GM19035 (cell line): ENCODE measurements around the gene DHODH.

Source experiments
- ATAC-seq: cut with Tn5 transposase; IDR thresholded peaks from one replicate; pipeline ENCODE4 v1.9.1; 2021; ENCODE audit not compliant: unreplicated experiment

DHODH gene

DNA sequence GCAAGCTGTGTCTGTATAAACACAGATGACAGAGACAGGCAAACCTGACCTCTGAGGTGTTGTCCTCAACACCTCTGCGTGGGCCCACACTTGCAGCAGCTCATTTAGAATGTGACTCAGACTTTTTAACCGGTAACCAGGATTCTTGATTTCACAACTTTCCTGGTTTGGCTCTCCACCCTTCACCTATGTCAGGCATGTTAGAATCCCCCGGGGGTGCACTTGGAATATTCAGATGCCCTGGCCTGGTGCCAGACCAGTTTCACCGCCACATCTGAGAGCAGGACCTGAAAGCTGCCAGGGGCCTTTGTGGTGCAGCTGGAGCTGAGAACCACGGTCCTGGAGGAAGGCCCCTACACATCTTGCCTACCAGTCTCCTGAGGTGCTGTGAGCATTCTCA is 4.8 kb downstream of the DHODH start:
- no peak for ATAC-seq

DNA sequence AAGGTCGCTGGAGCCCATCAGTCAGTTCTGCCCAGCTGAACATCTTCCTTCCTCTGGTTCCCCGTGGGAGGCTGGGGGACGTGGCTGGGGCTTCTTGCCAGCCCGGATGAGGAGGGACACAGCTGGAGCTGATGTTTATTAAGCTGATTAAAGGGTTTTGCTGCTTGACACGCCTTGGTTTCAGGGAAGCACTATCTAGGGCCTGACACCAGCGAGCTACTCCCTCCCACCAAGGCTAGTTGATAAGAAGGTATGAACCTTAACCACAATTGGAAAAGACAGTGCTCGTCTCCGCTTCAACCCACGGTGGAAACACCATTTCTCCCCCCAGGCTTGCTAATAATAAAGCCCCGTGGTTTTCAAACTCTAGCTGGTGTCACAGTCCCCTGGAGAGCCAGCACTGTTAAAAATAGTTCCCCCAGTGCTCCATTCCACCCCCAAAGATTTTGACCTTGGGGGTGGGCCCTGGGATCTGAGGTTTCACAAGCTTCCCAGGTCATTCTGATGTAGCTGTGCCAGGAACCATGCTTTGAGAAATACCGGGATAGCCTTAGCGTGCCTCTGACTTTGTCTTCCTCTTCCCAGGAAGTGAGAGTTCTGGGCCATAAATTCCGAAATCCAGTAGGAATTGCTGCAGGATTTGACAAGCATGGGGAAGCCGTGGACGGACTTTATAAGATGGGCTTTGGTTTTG is 5.5 kb downstream of the DHODH start:
- no peak for ATAC-seq

DNA sequence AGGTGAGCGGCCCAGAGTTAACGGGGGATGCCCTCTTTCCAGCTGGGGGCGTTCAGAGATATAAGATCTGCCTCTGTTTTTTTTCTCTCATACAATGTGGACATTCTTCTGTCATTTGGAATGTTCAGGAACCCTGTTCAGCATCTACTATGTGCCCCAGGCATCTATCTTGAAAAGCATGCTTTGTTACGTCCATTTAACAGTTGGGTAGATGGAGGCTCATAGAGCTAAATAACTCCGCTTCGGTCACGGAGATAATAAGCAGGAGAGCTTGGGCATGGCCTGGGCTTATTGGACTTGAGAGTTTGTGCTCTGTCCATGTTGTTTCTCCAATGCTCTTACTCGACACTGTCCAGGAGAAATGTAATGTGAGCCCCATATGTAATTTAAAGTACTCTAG is 6.1 kb downstream of the DHODH start:
- ATAC-seq = no peak

DNA sequence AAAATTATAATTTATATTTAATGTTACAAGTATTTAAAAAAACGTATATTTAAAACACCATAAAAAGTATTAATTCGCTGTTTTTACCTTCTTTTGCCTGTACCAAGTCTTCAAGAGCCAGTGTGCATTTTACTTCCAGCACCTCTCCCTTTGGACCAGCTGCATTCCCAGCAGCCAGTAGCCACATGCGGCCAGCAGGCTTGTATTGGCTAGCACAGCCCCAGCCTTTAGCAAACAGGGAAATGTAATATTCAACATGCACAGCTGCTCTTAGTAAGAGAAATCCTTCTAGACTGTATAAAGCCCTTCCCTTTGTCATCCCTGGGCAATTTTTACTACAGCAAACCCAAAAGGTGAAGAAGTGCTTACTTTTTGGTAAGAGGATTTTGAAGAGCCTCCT is 6.6 kb downstream of the DHODH start:
- no peak for ATAC-seq

GRCh38 chr16:72018470-72018869 is 9.9 kb downstream of the DHODH start:
- no peak for ATAC-seq

GRCh38 chr16:72021043-72021442 is 12.5 kb downstream of the DHODH start:
- no peak for ATAC-seq

DNA sequence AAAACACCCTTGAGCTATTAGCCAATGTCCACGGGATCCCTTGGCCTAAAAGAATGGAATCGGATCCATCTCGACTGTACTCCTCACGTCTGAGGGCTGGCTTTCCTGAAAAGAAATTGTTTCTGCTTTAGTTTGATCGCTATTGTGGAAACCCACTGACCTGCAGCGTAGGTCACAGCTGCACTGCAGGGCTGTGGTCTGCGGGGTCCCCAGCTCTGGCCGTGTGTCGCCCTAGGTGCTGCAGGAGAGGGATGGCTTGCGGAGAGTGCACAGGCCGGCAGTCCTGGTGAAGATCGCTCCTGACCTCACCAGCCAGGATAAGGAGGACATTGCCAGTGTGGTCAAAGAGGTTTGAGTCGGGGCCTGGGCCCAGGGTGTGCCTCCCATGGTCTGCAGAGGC is 13.6 kb downstream of the DHODH start:
- no peak for ATAC-seq

GRCh38 chr16:72023962-72024361 is 15.4 kb downstream of the DHODH start:
- ATAC-seq = no peak

DNA sequence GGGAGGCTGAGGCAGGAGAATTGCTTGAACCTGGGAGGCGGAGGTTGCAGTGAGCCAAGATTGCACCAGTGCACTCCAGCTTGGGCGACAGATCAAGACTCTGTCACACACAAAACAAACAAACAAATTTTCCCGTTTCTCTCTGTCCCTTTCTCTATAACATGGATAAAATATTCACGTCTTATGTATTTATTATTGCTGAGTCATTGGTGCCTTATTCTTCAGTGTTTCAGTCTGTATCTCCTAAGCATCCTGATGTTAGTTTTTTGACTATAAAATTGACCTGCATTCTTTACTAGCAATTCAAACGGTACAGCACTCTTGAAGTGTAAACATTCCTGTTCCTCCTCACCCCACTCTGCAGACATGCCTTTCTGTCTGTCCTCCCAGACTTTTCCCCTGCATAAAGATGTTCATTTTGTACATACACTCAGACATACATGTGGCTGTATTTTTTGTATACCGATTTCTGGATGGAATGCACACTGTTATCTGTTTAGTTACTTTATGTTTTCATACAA is 16.4 kb downstream of the DHODH start:
- no peak for ATAC-seq

DNA sequence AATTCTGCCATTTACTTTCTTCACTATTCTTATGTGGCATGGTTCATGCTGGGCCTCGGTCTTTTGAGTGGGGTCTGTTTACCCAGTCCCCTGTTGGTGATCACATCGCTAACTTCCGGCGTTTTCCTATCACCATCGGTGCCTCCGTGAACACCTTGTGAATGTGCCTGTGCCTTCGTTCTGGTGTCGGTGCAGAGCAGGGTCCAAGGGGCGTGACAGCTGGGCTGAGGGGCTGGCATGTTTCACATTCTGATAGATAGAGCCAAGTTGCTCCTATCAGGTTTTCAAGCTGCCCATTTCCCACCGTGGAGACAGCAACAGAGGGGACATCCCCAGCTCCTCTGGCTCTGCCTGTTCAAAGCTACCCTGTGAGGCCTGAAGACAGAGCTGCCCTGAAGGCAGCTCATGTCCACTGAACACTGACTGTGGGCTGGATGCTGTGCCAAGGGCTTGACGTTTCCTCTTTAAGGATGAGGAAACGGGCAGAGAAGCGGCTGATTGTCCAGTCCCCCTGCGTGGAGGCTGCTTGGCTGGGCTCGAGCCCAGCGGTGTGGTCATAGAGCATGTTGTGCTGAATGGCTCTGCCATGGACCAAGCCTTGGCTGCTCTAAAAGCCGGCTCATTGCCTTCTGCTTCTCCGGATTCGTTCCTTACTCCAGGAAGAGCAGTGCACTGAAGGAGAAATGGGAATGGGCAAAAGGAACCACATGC is 17.0 kb downstream of the DHODH start:
- ATAC-seq = no peak

- no peak for ATAC-seq
Observed at GRCh38 chr16:72027669-72028378, 19.3 kb downstream of the DHODH start.

DNA sequence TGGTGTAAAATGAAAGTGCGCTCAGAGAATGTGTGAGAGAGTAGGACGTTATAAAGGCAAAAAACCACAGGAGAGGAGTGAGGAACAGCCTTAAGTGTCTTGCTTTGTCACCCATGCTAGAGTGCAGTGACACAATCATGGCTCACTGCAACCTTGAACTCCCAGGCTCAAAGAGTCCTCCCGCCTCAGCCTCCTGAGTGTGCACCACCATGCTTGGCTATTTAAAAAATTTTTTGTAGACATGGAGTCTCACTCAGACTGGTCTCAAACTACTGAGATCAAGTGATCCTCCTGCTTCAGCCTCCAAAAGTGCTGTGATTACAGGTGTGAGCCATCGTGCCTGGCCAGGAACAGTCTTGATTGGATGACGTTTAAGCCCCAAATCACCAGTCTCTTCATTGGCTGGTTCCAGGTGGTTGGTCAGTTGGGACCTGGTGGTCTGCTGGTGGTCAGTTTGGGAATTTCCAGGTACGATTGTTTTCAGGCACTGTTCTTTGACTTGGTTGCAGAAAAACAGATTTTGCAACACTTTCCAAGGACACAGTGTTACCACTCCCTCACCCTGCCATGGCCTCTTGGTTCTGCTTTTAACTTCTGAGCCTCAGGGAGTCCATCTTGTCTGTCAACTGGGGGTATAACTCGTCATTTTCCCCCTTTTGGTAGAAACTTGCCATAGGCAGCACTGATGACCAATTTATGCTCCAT is 21.2 kb downstream of the DHODH start:
- ATAC-seq = no peak

GRCh38 chr16:72033437-72033836 is 24.9 kb downstream of the DHODH start:
- ATAC-seq = no peak

GRCh38 chr16:72036098-72036497 is 27.6 kb downstream of the DHODH start:
- no peak for ATAC-seq

DNA sequence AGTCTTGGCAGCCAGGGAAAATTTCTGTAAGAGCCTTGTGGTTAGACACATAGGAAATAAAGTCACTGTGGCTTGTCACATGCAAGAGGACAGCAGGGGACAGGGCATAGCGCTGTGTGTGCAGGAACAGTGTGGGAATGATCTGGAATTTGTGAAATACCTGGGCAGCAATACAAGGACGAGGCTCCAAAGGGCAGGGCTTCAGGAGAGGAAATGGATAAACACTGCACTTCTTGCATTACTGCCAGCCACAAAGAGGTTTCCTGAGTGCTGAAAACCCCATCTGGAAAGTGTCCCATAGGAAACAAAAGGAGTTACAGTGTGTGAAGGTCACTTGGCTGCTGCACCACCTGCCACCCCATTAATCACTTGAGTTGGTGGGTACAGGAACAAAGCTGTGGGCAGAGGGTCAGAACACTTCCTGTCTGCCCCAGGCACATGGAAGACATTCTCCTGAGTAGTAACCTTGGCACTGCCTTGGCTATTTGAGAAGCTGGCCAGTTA is 33.7 kb downstream of the DHODH start:
- no peak for ATAC-seq

DNA sequence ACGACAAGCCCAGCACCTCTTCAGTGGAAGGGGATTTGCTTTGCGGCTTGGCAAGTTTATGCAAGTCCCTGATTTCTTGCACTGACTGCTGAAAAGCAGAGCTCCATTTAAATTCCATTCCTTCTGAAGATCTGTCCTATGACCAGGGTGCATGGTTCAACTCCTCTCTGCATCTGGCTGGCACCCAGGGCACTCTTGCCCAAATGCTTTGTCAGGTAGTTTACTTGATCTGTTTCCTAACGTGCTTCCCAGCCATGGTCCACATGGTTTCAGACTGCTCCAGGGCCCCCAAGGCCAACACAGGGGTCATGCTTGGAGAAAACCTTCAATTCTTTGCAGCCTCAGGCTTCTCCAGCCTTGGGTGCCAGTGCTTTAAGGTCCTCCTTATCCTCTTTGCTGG is 34.5 kb downstream of the DHODH start:
- ATAC-seq = no peak

- no peak for ATAC-seq
Observed at GRCh38 chr16:72043539-72043938, 35.0 kb downstream of the DHODH start.

DNA sequence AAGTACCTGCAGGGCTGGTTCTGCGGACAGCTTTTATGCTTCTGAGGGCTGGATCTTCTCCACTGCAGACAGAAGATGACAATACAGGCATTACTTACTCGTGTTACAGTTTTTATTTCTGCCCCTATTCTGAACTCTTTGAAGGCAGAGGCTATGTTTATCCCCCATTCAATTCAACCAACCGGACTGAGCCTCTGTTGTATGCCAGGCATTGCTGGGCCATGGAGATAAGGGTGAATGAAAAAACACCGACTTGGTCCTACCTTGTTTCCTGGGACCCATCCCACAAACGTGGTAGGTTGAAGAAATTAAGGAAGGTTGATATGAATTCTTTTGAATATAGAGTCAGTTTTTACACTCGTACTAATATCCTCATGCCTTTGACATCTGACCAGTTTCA is 35.8 kb downstream of the DHODH start:
- no peak for ATAC-seq

DNA sequence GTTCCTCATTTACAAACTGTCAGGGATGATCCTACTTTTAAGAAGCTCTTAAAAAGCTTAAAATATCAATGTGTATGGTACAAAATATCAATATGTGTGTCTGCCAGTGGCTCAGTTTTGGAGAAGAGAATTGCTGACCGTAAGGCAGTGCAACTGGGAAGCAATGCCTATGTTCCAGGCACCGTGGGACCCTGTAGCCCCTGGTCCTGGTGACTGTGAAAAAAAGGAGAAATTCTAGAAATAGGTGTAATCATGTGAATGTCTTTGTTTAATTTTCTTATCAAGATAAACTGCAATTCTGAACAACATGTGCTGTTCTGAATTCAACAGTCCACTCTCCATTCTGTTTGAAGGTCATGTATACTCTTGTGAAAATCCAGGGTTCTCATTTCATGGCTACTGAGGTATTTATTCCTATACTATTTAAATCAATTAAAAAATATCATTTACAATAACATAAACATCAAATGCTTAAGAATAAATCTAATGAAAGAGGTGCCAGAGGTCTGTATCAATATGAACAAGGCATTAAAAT is 36.3 kb downstream of the DHODH start:
- ATAC-seq = no peak

GRCh38 chr16:72049110-72049509 is 40.6 kb downstream of the DHODH start:
- no peak for ATAC-seq
